Loucy (cell line): ENCODE results near the gene FGF8.

Experiments
- CTCF ChIP-seq: fragments of 200-600 bp; sonication (generic); conservative IDR thresholded peaks from 2 replicates; pipeline ENCODE4 v1.5.1; 2014; ENCODE audit warnings: mild to moderate bottlenecking, antibody characterized with exemption, low read length
- EZH2phosphoT487 ChIP-seq: fragments of 200-600 bp; IDR thresholded peaks from 2 replicates; pipeline ENCODE4 v1.6.1; 2018; ENCODE audit warnings: antibody characterized with exemption, mild to moderate bottlenecking, moderate library complexity, borderline replicate concordance

- TF ChIP-seq CTCF (no peak), EZH2phosphoT487 (no peak)
Observed at GRCh38 chr10:101762736-101763135, 13.2 kb downstream of the FGF8 start.
